DMS153 treated with DMSO at 0.1 percent for 48 hours (cell line): ENCODE measurements around the gene CTXN2.

ENCODE experiments used
- DNase-seq: peaks from one replicate; lab custom pipeline; 2025; ENCODE audit not compliant: unreplicated experiment; lab: John Stamatoyannopoulos, UW

CTXN2 gene

DNA sequence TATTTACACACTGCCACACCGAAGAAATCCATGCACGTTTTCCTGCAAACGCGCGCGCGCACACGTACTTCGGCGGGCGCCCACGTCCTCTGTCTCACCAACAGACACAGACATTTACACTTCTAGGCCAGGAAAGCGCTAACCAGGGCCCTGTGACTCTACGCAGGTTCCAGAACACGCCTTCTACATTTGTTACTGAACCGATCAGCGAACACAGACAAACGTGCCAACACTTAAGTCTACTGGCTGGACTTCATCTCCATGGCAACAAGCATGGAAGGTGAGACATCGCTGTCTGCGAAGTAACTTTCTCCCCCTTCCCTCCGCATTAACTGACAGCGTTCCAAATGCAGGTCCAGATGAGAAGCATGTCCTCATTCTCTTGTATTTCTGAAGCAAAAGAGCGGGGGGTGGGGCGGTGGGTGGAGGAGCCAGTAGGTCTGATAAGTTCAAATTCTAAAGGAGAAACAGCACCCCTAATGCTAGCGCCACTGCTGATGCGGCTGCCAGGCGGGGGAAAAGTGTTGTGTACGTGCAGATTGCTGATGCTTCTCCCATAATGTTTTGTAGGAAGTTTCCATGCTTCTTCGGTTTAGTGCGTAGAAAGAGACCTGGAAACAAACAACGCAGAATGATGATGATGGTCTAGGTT lies at the start of gene CTXN2:
Gene CTXN2 (plus strand): TSS at position 92 of the 652 bp plus-strand sequence. CDS start 9,636 bp downstream, outside the sequence.
- no peak for DNase-seq

GRCh38 chr15:48143856-48144255 lies 47.6 kb upstream of the CTXN2 start:
- no peak for DNase-seq

DNA sequence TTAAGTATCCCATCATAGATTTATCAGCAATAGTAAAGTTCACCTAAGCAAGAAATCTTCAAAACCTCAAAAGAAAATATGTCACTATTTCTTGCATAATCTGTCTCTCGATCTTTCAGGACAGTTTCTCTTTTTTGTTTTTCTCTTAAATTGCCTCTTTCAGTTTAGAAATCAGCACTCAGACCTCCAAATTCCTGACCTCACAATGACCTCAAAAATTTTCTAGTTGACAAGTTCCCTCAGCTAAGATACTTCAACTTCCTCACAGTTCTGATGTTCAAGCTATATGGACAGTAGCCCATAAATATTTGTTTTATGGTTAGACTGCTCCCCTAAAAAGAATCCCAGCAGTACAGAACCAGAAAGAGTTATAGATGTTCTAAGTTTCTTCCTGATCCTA lies 46.6 kb upstream of the CTXN2 start:
- DNase-seq: no peak

DNA sequence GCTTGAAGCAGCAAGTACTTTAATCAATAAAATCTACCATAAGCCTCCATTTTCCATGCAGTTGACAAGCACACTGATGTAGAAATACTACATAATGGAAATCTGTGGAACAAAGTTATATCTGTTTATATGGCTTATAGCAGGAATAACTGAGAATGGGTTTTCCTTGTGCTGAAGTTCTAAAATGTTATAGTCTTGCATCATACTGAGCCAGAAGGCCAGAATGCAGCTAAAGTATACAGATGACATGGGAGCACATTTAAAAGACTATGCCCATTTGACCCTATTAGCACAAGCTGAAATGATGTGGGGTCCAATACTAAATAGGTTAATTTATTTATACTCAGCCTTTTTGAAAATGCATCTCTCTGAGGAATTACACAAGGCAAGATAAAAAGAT lies 45.5 kb upstream of the CTXN2 start:
- DNase-seq: no peak

DNA sequence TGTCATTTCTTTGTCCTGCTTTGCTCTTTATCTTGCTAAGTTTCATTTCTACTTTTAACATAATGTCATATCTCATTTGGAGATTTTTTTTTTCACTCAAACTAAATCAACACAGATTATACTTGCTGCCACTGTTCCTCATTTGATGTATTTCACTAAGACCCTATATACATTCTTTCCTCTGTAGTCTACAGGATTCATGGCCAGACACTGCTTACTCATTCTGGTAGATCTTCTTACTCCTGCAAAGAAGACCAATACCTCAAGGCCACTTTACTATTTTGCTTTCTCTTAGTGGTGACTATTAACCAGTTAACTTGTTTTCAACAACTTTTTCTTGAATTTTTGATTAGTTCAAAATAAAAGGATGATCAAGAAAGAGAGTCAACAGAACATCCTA lies 44.1 kb upstream of the CTXN2 start:
- no peak for DNase-seq

GRCh38 chr15:48149858-48150257 lies 41.6 kb upstream of the CTXN2 start:
- DNase-seq: no peak

DNA sequence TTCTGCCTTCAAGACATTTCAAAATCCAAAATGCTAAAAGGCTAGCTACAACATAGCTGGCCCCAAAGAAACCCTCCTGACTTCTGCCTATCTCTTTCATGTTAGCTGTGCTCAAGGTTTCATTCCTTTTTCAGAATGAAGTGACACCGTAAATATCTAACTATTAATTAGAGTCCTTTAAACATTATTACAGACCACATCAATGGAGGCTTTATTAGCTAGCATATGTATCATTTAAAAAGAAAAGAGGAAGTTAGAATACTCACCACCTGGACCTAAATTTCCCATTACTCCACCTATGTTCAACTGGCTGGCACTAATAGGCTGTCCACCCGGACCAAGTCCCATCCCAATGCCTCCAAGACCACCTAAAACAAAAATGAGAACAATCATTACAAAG lies 37.9 kb upstream of the CTXN2 start:
- DNase-seq: no peak

DNA sequence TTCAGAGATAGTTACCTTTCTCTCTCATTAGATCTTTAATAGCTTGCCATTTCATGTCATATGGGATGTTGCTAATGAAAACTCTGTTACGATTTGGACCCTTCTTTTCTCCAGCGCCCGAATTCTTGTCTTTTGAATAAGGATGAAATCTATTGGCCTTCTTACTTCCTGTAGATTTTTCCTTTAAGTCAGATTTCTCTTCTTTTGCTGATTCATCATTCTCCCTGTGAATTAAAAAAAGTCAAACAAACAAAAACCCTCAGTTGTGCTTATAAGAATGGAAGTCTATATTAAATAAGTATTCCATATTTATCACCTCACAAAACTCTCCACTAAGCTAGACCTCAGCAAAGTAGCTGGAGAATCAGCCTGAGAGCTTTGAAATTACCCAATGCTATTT lies 22.8 kb upstream of the CTXN2 start:
- no peak for DNase-seq

GRCh38 chr15:48170981-48171380 lies 20.5 kb upstream of the CTXN2 start:
- DNase-seq: no peak

DNA sequence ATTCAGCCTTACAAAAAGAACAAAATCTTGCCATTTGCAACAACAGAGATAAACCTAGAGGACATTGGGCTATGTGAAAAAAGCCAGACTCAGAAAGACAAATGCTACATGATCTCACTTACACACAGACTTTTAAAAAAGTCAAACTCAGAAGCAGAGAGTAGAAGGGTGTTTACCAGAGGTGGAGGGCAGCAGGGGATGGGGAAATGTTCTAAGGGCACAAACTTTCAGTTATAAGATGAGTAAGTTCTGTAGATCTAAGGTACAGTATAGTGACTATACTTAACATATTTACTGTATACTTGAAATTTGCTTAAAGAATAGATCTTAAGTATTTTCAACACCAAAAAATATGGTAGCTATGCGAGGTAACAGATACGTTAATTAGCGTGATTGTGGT lies 16.3 kb upstream of the CTXN2 start:
- DNase-seq: no peak

- DNase-seq: no peak
Measured at GRCh38 chr15:48176112-48176511, 15.4 kb upstream of the CTXN2 start.

- DNase-seq: no peak
Measured at GRCh38 chr15:48176957-48177356, 14.5 kb upstream of the CTXN2 start.

GRCh38 chr15:48177383-48177765 lies 14.1 kb upstream of the CTXN2 start:
- DNase-seq: peak; percentile 3

GRCh38 chr15:48177766-48178647 lies 13.5 kb upstream of the CTXN2 start, which contains the start of gene MYEF2:
Gene MYEF2, minus strand, starts transcription at chr15:48178295. Its CDS starts 58 bp downstream, at chr15:48178237.
- DNase-seq: no peak

- DNase-seq: no peak
Measured at GRCh38 chr15:48178648-48178931, 12.9 kb upstream of the CTXN2 start.

DNA sequence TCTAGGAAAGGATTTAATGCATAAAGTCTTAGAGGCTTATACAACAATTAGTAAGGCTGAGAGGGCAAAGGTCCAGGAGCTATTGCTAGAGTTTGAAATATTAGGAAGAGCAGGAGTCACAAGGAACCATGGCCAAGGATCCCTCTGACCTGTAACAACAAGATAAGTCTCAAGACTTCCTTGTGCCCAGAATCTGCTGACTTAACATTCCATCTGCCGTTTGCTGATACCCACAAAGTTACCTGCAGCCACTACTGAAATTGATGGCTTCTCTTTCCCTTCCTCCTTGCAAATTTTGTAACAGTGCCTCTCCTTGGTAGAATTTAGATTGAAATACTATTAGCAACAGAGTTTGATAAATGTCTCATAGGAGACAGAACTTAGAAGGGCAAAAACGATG lies 8.7 kb upstream of the CTXN2 start:
- DNase-seq: no peak

DNA sequence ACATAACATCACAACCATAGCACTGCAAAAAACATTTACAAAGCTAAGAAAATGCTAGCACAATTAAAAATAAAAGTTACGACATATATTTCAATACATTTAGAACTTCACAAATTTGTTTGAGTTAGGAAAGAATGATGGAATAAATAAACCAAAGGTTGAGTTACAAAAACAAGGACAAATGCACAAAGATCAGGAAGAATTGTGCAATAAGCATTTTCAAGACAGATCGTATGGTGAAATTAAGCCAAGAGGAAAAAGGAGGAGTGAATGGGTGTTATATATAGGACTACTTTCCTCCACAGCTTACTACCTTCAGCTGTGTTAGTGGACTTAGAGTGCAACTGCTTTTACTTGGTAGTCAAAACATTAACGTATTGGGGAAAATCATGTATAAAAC lies 5.9 kb upstream of the CTXN2 start:
- no peak for DNase-seq

DNA sequence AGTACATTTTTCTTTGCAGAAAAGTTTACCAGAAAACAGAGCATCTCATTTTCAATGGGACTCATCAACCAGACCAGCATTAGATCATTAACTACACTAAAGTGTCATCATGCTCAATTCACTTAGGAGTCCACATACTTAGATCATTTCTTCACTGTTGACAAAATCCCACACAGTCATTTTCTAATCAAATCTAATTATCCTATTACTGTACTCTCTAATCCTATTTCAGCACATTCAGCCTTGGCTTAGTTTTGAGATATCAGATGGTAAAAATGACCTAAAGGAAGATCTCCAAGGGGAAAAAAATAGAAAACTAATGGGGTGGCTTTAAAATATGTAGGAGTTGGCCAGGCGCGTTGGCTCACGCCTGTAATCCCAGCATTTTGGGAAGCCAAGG lies 5.2 kb upstream of the CTXN2 start:
- no peak for DNase-seq

GRCh38 chr15:48190932-48191573 lies 412 bp upstream of the CTXN2 start:
- DNase-seq: no peak

DNA sequence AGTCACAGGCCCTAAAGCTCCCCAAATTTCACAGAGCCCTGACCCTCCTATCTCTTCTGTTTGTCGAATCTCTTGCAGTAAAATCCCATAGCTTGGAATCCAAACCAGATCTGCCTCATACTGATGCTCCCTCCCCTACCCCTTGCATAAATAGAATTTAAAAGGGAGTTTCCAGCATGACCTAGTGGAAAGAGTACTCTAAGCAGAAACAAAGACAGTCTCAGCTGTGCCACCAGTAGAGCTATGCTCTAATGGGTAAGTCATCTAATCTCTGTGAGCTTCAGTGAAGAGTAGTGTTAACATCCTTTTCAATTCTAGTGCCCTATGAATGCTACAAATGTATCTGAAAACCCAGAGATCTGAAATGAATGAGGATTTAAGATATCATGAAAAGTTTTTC lies 10.6 kb downstream of the CTXN2 start:
- no peak for DNase-seq

GRCh38 chr15:48205981-48206380 lies 14.5 kb downstream of the CTXN2 start, which contains the start of gene SLC12A1:
Gene SLC12A1, plus strand, starts transcription at chr15:48206302. Its CDS starts 1,418 bp downstream, at chr15:48207720.
- DNase-seq: no peak

- DNase-seq: no peak
Measured at GRCh38 chr15:48221261-48221660, 29.8 kb downstream of the CTXN2 start.
